Tibial nerve (tissue), 3 donors: ENCODE results near the gene CEP128.

ENCODE experiments used
- POLR2A ChIP-seq, 2 donors: fragments of 450-650 bp; IDR thresholded peaks; one replicate each; pipeline ENCODE4 v1.6.1; 2017; ENCODE audit warnings: antibody characterized with exemption in 2 of 2, mild to moderate bottlenecking in 2 of 2, moderate library complexity in 2 of 2
- TF ChIP-seq, protein P1 (sequence below), 5 experiments: fragments of 200-600 bp in 3 of 5; fragments of 450-650 bp in 2 of 5; sonication (generic) in 3 of 5; IDR thresholded peaks; one replicate each; pipeline ENCODE4 v1.5.1; 2016 to 2019; ENCODE audit warnings: antibody characterized with exemption in 5 of 5, mild to moderate bottlenecking in 3 of 5, moderate library complexity in 2 of 5

DNA sequence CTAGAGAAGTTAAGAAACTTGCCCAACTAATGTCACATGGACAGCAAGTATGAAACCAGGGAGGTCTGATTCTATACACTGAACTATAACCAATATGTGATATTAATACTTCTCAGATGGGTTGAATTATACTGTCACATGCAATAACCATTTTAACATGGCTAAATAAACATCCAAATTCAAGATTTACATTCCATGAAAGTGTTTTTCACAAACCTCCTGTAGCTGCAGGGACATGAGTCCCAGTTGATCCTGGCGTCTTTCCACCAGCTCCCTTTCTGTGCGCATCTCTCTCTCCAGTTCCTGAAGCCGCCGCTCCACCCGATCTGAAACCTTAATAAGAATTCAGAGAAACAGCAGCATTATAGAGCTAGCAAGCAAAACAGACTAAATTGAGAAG lies 79.0 kb downstream of the CEP128 start:
- TF ChIP-seq, protein P1, sequence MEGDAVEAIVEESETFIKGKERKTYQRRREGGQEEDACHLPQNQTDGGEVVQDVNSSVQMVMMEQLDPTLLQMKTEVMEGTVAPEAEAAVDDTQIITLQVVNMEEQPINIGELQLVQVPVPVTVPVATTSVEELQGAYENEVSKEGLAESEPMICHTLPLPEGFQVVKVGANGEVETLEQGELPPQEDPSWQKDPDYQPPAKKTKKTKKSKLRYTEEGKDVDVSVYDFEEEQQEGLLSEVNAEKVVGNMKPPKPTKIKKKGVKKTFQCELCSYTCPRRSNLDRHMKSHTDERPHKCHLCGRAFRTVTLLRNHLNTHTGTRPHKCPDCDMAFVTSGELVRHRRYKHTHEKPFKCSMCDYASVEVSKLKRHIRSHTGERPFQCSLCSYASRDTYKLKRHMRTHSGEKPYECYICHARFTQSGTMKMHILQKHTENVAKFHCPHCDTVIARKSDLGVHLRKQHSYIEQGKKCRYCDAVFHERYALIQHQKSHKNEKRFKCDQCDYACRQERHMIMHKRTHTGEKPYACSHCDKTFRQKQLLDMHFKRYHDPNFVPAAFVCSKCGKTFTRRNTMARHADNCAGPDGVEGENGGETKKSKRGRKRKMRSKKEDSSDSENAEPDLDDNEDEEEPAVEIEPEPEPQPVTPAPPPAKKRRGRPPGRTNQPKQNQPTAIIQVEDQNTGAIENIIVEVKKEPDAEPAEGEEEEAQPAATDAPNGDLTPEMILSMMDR (IDR thresholded peaks at IDR 0.05) = no peak
- TF ChIP-seq POLR2A (IDR thresholded peaks at IDR 0.05) = no peak
